GM23338 (cell line): ENCODE data around the gene OR4E1. TPM values are rescaled to one million over a fixed set of nuclear protein-coding genes. Genes with fewer than 3 reads are reported as not detected.

Experiments
- ATAC-seq: fragments of 200-7000 bp; cut with Tn5 transposase; 3 replicates; pipeline ENCODE4 v1.9.1; 2020
- DNase-seq: peaks from one replicate; pipeline ENCODE4 v3.0.0-alpha.2; 2015; ENCODE audit warnings: low spot score
- H2AFZ ChIP-seq: fragments of 200-600 bp; sonication (generic); 2 replicates; pipeline ENCODE4 v1.8.0; 2016; ENCODE audit warnings: antibody characterized with exemption, mild to moderate bottlenecking, moderate library complexity
- H3F3A ChIP-seq: fragments of 200-600 bp; sonication (generic); replicated peaks from 2 replicates; pipeline ENCODE4 v1.8.0; 2017; ENCODE audit warnings: antibody characterized with exemption, mixed run types, low read depth
- H3K27ac ChIP-seq: fragments of 200-600 bp; sonication (generic); 2 replicates; pipeline ENCODE4 v1.6.1; 2016; ENCODE audit warnings: low read depth
- H3K27me3 ChIP-seq: fragments of 200-600 bp; sonication (generic); 2 replicates; pipeline ENCODE4 v1.8.0; 2016; ENCODE audit warnings: mild to moderate bottlenecking, mixed run types, moderate library complexity; ENCODE audit not compliant: insufficient read depth
- H3K36me3 ChIP-seq: fragments of 200-600 bp; sonication (generic); 2 replicates; pipeline ENCODE4 v1.8.0; 2016; ENCODE audit warnings: mild to moderate bottlenecking; ENCODE audit not compliant: insufficient read depth
- H3K4me1 ChIP-seq: fragments of 200-600 bp; sonication (generic); 2 replicates; pipeline ENCODE4 v1.8.0; 2016; ENCODE audit warnings: mild to moderate bottlenecking, moderate library complexity; ENCODE audit not compliant: insufficient read depth
- H3K4me2 ChIP-seq: fragments of 200-600 bp; sonication (generic); 2 replicates; pipeline ENCODE4 v1.7.1; 2017; ENCODE audit warnings: mixed run types
- H3K4me3 ChIP-seq: fragments of 200-600 bp; sonication (generic); 2 replicates; pipeline ENCODE4 v1.6.1; 2016; ENCODE audit warnings: mixed run types
- H3K79me2 ChIP-seq: fragments of 200-600 bp; sonication (generic); replicated peaks from 2 replicates; pipeline ENCODE4 v1.8.0; 2017; ENCODE audit warnings: mild to moderate bottlenecking; ENCODE audit not compliant: insufficient read depth
- H3K9me2 ChIP-seq: fragments of 200-600 bp; sonication (generic); 2 replicates; pipeline ENCODE4 v1.8.0; 2017; ENCODE audit not compliant: insufficient read depth
- H4K20me1 ChIP-seq: fragments of 200-600 bp; sonication (generic); replicated peaks from 2 replicates; pipeline ENCODE4 v1.8.0; 2017; ENCODE audit warnings: mild to moderate bottlenecking; ENCODE audit not compliant: insufficient read depth
- H3K27ac Mint-ChIP-seq: 2 replicates; pipeline ENCODE4 v1.8.0; 2020; ENCODE audit warnings: inconsistent platforms, mild to moderate bottlenecking, moderate library complexity, mixed read lengths
- H3K27me3 Mint-ChIP-seq: 3 replicates; pipeline ENCODE4 v1.8.0; 2022; ENCODE audit warnings: low read depth, mild to moderate bottlenecking, moderate library complexity, mixed read lengths, inconsistent platforms; ENCODE audit not compliant: insufficient read depth, poor library complexity
- H3K36me3 Mint-ChIP-seq: 3 replicates; pipeline ENCODE4 v1.8.0; 2021; ENCODE audit warnings: low read depth, mild to moderate bottlenecking, inconsistent platforms, moderate library complexity, mixed read lengths
- H3K4me1 Mint-ChIP-seq: 3 replicates; pipeline ENCODE4 v1.8.0; 2020; ENCODE audit warnings: mild to moderate bottlenecking, inconsistent platforms, mixed read lengths
- H3K4me3 Mint-ChIP-seq: 3 replicates; pipeline ENCODE4 v1.8.0; 2021; ENCODE audit warnings: moderate library complexity, mild to moderate bottlenecking, inconsistent platforms, mixed read lengths
- H3K9me3 Mint-ChIP-seq: 3 replicates; pipeline ENCODE4 v1.8.0; 2020; ENCODE audit warnings: moderate library complexity, mild to moderate bottlenecking, inconsistent platforms, mixed read lengths
- CREB1 ChIP-seq: fragments of 250-450 bp; sonication (Bioruptor Pico); IDR thresholded peaks from 2 replicates; pipeline ENCODE4 v1.5.0; 2020; ENCODE audit warnings: low read depth, mild to moderate bottlenecking, moderate library complexity
- EZH2 ChIP-seq: fragments of 200-600 bp; sonication (generic); IDR thresholded peaks from one replicate; pipeline ENCODE4 v1.8.0; 2017; ENCODE audit warnings: antibody characterized with exemption, mild to moderate bottlenecking, low read depth; ENCODE audit not compliant: unreplicated experiment
- JUNB ChIP-seq: IDR thresholded peaks from one replicate; pipeline ENCODE4 v1.6.1; 2016; ENCODE audit warnings: antibody characterized with exemption; ENCODE audit not compliant: unreplicated experiment
- polyA plus RNA-seq: library from polyadenylated mRNA; unstranded; fragments of >200 nt; fragmentation: Nextera tagmentation; extraction: Ambion mirVana; gene quantifications from 2 replicates; pipeline ENCODE4 v1.2.1, GENCODE V29; 2016
- total RNA-seq: library from RNA; depleted of rRNA; stranded (reverse); fragments of >200 nt; shearing (Covaris generic); gene quantifications from 2 replicates; pipeline ENCODE4 v1.2.3, GENCODE V29; 2014
- TF ChIP-seq, protein P1 (sequence below): IDR thresholded peaks from 2 replicates; pipeline ENCODE4 v1.6.1; 2016; ENCODE audit warnings: antibody characterized with exemption
- TF ChIP-seq, protein P2 (sequence below): IDR thresholded peaks from one replicate; pipeline ENCODE4 v1.6.1; 2018; ENCODE audit warnings: antibody characterized with exemption; ENCODE audit not compliant: unreplicated experiment
- TF ChIP-seq, protein P3 (sequence below): fragments of 250-450 bp; sonication (Bioruptor Pico); IDR thresholded peaks from 2 replicates; pipeline ENCODE4 v1.5.0; 2020; ENCODE audit warnings: mild to moderate bottlenecking, moderate library complexity

Gene OR4E1
- total and polyA plus RNA-seq, 2 experiments from 2014 or later = not detected

DNA sequence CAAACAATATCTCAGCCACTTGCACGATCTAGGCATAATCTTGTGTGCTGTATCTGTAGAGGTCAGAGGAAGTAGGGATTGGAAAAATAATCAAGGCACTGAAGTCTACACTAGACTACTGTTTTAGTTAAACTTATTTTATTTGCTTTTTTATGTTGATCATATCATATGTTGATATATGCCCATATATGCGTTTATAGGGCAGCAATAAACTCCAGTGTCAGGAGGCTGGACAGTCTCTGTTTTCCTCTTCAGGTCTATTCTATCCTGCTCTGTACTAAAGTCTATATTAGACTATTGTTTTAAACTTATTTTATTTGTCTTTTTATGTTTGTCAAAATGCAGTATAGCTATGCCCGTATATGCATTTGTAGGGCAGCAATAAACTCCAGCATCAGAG is 47.9 kb upstream of the OR4E1 start:
- H3K36me3 Mint-ChIP-seq = no peaks in the 10 kb centered on the region
- peaks cover 6% of the 10 kb centered on the region; the same call in 1 of the 3 replicates for H3K4me1 Mint-ChIP-seq
- H3K4me3 Mint-ChIP-seq = no peak overlapping the region
- ATAC-seq (no peak), DNase-seq (no peak)
- H2AFZ ChIP-seq = no peak overlapping the region
- no peaks in the 10 kb centered on the region for H3K36me3 ChIP-seq
- TF ChIP-seq CREB1 (CRISPR knock-in tag) (no peak), EZH2 (no peak), JUNB (no peak)
- TF ChIP-seq, protein P1, sequence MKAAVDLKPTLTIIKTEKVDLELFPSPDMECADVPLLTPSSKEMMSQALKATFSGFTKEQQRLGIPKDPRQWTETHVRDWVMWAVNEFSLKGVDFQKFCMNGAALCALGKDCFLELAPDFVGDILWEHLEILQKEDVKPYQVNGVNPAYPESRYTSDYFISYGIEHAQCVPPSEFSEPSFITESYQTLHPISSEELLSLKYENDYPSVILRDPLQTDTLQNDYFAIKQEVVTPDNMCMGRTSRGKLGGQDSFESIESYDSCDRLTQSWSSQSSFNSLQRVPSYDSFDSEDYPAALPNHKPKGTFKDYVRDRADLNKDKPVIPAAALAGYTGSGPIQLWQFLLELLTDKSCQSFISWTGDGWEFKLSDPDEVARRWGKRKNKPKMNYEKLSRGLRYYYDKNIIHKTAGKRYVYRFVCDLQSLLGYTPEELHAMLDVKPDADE = no peak
- no peaks in the 10 kb centered on the region for H3K9me2 ChIP-seq
- H3K79me2 ChIP-seq = no peaks in the 10 kb centered on the region
- no peak overlapping the region for H3K4me2 ChIP-seq
- H3K27ac Mint-ChIP-seq = no peak overlapping the region
- H3K27ac ChIP-seq = no peak overlapping the region
- no peak overlapping the region for H3K4me3 ChIP-seq
- H3K4me1 ChIP-seq = no peaks in the 10 kb centered on the region
- no peaks in the 10 kb centered on the region for H4K20me1 ChIP-seq
- H3F3A ChIP-seq = no peaks in the 10 kb centered on the region
- no peaks in the 10 kb centered on the region for H3K27me3 Mint-ChIP-seq
- no peaks in the 10 kb centered on the region for H3K27me3 ChIP-seq
- no peaks in the 10 kb centered on the region for H3K9me3 Mint-ChIP-seq

DNA sequence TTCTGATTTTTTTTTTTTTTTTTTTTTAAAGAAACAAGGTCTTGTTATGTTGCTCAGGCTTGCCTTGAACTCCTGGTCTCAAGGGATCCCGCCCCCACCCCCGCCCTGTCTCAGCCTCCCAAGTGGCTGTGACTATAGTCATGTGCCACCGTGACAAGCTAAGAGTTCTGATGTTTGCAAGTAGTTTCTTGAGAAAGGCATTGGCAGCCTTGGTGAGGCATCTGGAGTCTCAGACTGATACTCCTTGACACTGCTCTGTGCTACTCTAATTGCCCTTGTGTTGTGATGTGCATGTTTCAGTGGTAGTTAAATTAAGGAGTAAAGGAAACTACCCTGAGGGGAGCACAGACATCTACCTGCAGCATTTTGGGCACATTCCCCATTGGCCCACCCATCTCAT is 46.2 kb upstream of the OR4E1 start:
- H3K27me3 Mint-ChIP-seq = no peaks in the 10 kb centered on the region
- no peak for ATAC-seq
- H3K9me3 Mint-ChIP-seq = no peaks in the 10 kb centered on the region
- Histone ChIP-seq H3K4me2 (no peak overlapping the region), H3K79me2 (no peaks in the 10 kb centered on the region), H3K36me3 (no peaks in the 10 kb centered on the region), H3K9me2 (no peaks in the 10 kb centered on the region), H3K4me1 (no peaks in the 10 kb centered on the region), H3K4me3 (no peak overlapping the region), H2AFZ (no peak overlapping the region), H3F3A (no peaks in the 10 kb centered on the region), H3K27me3 (no peaks in the 10 kb centered on the region), H3K27ac (no peak overlapping the region), H4K20me1 (no peaks in the 10 kb centered on the region)
- peaks cover 6% of the 10 kb centered on the region; the same call in 1 of the 3 replicates for H3K4me1 Mint-ChIP-seq
- H3K36me3 Mint-ChIP-seq = no peaks in the 10 kb centered on the region
- TF ChIP-seq, protein P2, sequence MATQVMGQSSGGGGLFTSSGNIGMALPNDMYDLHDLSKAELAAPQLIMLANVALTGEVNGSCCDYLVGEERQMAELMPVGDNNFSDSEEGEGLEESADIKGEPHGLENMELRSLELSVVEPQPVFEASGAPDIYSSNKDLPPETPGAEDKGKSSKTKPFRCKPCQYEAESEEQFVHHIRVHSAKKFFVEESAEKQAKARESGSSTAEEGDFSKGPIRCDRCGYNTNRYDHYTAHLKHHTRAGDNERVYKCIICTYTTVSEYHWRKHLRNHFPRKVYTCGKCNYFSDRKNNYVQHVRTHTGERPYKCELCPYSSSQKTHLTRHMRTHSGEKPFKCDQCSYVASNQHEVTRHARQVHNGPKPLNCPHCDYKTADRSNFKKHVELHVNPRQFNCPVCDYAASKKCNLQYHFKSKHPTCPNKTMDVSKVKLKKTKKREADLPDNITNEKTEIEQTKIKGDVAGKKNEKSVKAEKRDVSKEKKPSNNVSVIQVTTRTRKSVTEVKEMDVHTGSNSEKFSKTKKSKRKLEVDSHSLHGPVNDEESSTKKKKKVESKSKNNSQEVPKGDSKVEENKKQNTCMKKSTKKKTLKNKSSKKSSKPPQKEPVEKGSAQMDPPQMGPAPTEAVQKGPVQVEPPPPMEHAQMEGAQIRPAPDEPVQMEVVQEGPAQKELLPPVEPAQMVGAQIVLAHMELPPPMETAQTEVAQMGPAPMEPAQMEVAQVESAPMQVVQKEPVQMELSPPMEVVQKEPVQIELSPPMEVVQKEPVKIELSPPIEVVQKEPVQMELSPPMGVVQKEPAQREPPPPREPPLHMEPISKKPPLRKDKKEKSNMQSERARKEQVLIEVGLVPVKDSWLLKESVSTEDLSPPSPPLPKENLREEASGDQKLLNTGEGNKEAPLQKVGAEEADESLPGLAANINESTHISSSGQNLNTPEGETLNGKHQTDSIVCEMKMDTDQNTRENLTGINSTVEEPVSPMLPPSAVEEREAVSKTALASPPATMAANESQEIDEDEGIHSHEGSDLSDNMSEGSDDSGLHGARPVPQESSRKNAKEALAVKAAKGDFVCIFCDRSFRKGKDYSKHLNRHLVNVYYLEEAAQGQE = no peak
- TF ChIP-seq, protein P3, sequence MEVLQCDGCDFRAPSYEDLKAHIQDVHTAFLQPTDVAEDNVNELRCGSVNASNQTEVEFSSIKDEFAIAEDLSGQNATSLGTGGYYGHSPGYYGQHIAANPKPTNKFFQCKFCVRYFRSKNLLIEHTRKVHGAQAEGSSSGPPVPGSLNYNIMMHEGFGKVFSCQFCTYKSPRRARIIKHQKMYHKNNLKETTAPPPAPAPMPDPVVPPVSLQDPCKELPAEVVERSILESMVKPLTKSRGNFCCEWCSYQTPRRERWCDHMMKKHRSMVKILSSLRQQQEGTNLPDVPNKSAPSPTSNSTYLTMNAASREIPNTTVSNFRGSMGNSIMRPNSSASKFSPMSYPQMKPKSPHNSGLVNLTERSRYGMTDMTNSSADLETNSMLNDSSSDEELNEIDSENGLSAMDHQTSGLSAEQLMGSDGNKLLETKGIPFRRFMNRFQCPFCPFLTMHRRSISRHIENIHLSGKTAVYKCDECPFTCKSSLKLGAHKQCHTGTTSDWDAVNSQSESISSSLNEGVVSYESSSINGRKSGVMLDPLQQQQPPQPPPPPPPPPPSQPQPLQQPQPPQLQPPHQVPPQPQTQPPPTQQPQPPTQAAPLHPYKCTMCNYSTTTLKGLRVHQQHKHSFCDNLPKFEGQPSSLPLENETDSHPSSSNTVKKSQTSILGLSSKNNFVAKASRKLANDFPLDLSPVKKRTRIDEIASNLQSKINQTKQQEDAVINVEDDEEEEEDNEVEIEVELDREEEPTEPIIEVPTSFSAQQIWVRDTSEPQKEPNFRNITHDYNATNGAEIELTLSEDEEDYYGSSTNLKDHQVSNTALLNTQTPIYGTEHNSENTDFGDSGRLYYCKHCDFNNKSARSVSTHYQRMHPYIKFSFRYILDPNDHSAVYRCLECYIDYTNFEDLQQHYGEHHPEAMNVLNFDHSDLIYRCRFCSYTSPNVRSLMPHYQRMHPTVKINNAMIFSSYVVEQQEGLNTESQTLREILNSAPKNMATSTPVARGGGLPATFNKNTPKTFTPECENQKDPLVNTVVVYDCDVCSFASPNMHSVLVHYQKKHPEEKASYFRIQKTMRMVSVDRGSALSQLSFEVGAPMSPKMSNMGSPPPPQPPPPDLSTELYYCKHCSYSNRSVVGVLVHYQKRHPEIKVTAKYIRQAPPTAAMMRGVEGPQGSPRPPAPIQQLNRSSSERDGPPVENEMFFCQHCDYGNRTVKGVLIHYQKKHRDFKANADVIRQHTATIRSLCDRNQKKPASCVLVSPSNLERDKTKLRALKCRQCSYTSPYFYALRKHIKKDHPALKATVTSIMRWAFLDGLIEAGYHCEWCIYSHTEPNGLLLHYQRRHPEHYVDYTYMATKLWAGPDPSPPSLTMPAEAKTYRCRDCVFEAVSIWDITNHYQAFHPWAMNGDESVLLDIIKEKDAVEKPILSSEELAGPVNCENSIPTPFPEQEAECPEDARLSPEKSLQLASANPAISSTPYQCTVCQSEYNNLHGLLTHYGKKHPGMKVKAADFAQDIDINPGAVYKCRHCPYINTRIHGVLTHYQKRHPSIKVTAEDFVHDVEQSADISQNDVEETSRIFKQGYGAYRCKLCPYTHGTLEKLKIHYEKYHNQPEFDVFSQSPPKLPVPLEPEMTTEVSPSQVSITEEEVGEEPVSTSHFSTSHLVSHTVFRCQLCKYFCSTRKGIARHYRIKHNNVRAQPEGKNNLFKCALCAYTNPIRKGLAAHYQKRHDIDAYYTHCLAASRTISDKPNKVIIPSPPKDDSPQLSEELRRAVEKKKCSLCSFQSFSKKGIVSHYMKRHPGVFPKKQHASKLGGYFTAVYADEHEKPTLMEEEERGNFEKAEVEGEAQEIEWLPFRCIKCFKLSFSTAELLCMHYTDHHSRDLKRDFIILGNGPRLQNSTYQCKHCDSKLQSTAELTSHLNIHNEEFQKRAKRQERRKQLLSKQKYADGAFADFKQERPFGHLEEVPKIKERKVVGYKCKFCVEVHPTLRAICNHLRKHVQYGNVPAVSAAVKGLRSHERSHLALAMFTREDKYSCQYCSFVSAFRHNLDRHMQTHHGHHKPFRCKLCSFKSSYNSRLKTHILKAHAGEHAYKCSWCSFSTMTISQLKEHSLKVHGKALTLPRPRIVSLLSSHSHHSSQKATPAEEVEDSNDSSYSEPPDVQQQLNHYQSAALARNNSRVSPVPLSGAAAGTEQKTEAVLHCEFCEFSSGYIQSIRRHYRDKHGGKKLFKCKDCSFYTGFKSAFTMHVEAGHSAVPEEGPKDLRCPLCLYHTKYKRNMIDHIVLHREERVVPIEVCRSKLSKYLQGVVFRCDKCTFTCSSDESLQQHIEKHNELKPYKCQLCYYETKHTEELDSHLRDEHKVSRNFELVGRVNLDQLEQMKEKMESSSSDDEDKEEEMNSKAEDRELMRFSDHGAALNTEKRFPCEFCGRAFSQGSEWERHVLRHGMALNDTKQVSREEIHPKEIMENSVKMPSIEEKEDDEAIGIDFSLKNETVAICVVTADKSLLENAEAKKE (CRISPR knock-in tag) = no peak
- no peak for TF ChIP-seq JUNB
- H3K4me3 Mint-ChIP-seq = no peak overlapping the region
- no peak for DNase-seq
- no peak overlapping the region for H3K27ac Mint-ChIP-seq
